GM18861 (cell line): Measurements from ENCODE around the gene GSN.
"Not testable (repeated sequence)": the region's sequence is repeated elsewhere in the genome, so short reads cannot be mapped to it uniquely, and the experiment has no call there.

Source experiments
- ATAC-seq: cut with Tn5 transposase; IDR thresholded peaks from one replicate; pipeline ENCODE4 v1.9.1; 2021; ENCODE audit not compliant: unreplicated experiment

Gene GSN

DNA sequence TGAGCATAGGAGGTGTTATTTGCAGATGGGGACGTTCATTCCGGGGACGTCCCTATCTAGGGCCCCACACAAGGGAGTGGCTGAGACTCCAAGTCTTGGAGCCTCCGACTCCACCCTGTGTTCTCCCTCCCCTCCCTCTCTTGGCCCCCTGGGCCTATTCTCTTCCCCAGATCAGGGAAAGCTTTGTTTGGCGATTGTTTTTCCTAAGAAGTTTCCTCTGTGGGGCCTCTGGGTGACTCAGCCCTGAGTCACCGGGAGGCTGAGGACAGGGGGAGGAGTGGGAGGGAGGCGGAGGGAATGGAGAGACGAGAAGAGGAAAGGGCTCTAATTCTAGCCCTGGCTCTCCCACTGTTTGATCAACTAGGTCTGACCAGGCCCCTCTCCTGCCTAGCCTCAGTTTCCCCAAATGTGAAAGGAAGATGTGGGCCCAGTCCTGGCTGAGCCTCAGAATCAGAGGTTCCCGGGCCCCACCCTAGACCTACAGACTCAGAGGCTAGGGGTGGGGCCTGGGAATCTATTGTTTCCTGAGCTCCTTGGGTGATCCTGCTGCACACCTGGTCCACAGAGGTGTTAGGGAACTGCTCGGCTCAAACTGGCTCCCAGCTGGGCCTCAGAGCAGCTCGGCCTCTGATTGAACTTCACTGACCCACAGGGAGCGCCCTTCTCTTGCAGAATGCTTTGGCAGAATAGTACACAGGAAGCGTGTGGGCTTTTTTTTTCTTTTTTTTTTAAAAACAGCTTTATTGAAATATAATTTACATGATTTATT, 19.2 kb downstream of the GSN start:
- no peak for ATAC-seq

DNA sequence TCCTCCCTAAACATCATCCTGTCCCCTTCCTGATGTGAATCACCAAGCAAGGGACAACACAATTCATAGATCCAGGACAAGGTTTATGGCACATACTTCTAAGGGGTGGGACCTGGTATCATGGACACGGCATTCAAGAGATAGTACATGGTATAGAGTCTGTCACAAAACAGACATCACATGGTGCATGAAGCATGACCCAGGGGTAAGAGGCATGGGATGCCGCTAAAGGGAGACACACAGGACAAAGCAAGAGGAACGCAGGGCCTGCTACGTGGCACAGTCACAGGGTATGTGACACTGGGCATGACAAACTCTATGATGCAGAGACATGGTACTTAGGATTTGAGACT, 20.7 kb downstream of the GSN start:
- ATAC-seq = no peak

DNA sequence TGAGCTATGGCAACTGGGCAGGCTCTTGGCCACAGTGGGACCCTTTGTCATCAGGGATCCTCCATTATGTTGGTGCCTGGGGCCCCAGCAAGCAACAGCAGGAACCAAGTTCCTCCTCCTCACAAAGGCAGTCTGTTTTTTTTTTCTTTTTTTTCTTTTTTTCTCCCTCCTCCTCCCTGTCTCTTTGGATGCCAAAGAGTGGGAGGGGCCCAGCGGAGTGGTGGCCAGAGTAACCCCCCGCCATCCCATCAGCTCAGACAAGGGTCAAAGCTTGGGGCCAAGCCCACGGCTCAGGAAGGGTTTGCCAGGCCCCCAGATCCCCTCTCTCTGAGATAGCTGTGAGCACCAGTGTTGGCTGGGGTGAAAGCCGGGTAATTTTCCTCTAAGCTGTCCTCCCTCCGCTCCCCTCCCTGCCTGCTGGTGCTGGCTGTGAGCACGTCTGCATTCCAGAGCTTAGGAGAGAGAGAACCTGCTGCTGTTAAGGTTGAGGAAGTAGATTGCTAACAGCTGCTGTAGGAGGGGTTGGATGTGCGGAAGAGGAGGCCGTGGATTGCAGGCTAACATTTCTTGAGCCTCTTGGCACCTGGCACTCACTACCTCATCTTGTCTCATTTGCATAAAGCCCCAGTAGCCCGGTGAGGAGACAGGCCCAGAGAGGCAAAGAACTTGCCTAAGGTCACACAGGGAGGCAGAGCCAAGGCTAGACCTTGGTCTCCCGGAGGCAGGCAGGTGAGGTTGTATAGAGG, 21.2 kb downstream of the GSN start:
- no peak for ATAC-seq

DNA sequence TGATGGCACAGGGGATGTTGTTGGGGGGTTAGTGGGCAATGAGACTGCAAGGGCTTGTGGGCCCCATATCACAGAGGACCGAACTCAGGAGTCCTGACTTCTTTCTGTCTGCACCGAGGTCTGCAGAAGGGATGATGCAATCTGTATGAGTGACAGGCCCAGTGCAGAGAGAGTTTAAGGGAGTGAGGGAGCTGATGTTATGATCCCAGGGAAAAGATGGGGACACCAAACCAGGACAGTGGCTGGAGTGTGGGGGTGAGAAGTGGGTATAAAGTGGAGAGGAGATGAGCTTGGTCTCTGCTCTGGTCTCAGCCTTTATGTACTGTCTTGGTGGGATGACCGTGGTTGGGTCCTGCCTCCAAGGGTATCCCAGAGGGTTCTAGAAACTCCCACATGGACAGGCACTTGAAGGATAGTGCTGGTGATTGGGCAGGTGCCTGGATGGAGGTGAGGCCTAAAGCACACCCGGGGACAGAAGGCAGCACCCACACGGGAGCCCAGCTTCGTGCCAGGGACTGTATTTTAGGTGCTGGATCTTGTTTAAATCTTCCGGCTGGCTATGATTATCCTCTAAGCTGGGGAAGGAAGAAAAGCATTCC, 21.9 kb downstream of the GSN start:
- no peak for ATAC-seq

DNA sequence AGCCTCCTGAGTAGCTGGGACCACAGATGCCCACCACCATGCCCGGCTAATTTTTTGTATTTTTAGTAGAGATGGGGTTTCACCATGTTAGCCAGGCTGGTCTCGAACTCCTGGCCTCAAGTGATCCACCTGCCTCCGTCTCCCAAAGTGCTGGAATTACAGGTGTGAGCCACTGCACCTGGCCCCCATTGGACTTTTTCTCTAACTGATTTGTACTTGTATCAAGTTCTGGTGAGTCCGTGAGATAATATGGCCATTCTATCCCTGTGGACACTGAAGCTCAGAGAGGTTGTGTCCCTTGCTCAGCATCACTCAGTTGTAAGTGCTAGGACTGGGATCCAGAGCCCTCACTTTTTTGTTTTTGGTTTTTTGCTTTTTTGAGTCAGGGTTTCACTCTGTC, 23.6 kb downstream of the GSN start:
- ATAC-seq = not testable (repeated sequence)

DNA sequence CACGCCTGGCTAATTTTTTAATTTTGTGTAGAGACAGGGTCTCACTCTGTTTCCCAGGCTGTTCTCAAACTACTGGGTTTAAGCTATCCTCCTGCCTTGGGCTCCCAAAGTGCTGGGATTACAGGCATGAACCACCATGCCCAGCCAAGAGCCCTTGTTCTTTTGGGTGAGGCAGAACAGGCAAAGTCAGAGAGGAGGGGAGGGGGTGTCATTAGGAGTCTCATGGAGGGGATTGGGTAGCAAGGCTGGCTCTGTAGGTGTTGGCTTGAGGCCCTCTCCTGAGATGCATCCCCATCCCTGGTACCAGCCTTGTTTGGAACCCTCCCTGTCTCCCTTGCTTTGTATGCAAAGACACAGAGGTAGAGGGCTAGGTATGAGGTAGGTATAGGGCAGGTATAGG, 24.1 kb downstream of the GSN start:
- ATAC-seq = no peak

DNA sequence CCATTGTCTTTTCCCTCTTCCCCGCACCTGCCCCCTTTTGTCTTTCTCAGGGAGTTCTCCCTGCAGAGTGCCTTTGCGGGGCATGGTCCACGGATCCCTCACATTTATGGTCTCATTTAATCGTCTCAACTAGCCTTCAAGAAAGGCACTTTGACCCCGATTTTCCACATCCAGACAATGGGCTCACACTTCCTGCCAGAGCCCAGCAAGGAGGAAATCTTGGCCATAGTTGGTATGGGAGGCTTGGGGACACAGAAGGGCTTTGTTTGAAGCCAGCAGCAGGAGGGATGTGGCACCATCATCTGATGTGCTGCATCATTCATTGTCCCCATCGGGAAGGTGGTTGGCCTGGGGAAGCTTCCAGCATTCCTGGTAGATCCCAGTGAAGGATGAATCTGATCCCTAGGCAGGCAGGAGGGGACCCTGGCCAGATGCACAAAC, 24.9 kb downstream of the GSN start:
- no peak for ATAC-seq

DNA sequence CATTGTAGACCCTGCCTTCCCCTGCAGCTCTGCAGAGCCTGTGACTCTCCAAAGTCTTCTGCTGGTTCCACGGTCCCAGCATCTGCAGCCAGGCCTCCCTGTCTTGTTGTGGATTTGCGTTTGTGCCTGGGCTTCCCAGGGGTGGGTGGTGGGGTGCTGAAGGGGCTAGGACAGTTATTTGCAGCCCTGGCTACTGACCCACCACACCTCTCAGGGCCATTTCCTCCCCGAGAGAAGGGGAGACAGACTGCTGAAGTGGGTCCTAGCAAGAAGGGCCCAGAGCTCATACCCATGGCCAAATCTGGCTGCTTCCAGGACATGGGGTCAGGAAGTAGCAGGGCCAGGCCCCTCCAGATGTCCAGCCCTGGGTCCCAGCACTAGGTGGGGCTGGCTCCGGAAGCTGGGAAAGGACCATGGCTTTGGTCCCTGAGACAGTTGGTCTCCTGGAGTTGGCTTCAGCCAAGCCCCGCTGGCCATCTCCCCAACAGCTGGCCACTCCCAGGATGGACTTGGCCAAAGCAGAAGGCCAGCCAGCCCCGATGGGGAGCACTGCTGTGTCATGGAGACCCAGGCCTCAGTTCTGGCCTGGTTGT, 26.3 kb downstream of the GSN start:
- ATAC-seq = no peak

DNA sequence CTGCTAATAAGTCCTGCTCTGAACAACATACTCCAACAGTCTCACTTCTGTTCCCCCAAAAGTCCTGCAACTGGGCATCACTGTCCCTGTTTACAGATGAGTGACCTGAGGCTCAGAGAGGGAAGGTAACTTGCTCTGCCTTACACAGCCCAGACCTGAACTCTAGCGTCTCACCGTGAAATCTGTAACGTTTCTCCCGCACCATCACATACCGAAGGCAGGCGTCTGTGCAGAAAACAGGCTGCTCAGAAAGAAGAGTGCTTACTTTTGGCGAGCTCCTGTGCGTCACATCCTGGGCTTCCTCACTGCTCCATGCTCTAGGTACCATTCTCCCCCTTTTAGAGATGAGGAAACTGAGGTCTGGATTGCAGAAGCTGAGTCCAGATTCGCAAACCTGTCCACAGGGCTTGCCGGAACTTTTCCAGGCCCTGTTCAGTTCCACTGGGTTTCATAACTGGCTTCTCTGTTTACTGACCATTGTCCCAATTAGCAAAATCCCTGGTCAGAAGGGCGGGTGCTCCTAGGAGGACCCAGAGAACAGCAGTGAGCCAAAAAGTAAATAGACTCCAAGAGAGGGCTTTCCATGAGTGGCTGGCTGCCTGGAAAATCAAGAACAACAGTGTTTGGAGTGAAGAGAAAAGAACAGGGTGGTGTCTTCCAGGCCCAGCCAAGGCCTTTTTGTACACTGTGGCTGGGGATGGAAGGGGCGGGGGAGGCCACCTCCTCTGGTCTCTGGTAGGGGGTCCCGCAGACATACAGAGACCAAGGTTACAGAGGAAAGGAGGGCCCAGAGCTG, 27.1 kb downstream of the GSN start:
- ATAC-seq = no peak

DNA sequence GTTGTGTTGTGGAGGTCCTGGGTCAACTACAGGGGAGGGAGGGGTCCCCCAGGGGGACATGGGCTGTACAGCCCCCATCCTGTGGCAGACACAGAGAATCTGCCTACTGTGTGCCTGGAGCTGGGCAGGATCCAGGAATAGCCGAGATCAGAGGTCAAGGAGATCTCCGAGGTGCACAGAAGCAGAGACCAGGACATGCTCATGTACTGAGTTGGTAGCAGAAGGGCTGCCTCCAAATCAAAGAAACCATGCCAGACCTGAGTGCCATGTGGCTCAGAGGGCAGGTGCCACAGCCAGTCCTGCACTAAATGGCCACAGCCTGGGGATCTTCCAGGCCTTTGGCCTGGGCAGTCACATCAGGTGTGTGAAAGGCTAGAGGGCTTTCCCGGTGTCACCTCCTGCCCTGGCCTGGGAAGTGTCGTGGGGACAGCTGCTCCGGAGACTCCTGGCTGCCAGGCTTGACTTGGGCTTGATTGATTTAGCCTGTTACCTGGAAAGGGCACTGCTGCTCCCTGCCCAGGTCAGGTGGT, 27.8 kb downstream of the GSN start:
- no peak for ATAC-seq

DNA sequence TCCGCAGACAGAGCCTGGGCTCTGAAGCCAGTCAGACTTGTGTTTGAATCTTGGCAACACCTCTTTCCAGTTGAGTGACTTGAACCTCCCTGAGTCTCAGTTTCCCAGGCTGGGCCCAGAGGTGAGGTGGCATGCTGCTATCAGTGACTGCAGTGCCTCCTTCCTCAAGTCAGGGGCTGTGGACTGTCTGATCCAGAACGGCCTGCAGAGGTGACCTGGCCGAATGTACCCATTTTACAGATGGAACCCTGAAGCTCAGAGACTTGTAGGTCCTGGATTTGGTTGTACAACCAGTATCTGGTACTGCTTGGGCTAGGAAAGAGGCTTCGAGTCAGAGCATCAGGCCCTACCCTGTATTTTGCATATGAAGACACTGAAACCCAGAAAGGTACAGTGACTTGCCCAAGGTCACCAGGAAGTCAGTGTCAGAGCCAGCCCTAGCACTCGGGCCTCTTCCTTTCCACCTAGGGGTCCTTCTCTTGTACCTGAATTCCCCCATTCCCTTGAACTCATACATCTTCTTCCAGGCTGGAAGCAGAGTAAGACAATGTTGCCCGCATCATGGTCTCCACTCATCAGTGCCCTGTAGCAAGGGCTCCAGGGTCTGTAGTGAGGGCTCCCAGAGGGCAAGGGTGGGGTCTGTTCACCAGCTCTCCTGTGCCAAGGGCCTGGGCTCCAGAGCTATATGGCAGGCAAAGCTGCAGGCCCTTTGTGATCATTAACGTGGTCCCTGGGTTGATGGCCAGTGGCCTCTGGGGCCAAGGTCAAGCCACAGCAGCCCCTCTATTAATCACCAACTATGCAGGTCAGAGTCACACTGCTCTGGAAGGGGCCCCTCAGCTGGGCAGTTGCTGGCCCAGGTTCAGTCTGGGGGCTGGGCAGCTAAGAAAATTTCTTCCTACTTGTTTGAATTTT, 28.5 kb downstream of the GSN start:
- no peak for ATAC-seq

DNA sequence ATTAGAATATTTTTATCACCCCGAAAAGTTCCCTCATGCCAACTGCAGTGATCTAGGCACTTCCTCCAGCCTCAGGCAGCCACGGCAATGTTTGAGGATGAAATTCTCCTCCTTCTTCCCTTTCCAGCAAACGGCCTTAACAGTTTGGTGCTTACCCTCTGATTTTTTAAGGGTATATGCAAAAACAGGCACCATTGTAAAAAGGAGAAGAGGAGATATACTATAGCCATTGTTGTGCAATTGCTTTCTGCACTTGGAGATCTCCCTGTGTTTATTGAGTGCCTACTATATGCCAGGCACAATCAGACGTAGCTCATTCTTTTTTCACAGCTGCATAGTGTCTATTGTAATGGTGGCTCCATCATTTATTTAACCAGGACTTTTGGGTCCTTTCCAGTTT, 29.4 kb downstream of the GSN start:
- ATAC-seq = no peak

DNA sequence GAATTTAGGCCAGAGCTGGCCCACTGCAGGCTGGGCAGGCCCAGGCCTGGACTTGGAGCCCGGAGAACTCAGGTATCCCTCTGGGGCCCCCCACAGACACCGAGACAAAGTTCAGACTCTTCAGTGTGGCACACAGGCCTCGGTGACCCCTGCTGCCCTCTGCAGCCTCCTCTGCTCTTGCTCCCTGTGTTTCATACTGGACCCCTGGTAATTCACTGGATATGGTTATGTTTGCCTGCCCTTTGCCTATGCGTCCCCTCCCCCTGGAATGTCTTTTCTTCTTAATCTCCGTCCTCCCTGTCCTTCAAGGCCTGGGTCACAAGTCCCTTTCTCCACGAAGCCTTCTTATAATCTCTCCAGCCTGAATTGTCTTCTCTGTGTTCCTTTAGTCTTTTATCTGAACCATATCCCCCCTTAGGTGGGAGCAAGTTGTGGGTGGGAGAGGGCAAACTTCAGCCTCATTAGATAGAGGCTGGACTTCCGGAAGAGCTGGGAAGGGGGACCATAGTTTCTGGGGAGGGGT, 30.1 kb downstream of the GSN start:
- ATAC-seq = no peak

DNA sequence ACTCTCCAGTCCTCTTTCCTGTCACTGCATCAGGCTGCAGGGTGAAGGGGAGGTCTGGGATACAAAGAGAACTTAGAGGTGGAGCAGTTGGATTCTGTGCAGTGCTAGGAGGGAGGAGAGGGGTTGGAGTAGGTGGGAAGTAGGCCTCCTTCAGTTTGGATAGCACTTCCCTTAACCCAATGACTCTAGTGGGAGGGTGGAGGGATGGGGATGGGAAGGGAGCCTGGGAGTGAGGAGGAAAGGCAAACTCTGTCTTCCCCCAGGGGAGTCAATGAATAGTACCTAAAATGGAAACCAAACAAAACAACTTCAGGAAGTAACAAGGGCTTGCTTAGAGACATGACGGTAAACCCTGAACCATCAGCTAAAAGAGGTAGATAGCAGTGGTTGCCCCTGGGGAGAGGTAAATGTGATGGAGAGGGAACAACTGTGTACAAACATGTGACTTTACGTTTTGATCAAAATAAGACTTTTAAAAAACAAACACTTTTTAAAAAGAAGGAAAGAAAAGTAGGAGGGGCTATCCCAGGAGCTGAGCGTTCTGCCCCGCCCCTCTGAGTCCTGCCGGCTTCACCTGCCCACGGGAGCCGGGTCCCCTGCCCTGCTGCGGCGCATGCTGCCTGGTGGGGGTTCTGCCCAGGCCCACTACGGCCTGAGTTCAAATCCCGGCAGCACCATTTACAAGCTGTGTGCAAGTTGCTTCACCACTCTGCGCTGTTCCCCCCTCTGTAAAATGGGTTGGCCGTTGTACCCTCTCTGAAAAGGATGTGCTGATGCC, 30.9 kb downstream of the GSN start:
- ATAC-seq = no peak

DNA sequence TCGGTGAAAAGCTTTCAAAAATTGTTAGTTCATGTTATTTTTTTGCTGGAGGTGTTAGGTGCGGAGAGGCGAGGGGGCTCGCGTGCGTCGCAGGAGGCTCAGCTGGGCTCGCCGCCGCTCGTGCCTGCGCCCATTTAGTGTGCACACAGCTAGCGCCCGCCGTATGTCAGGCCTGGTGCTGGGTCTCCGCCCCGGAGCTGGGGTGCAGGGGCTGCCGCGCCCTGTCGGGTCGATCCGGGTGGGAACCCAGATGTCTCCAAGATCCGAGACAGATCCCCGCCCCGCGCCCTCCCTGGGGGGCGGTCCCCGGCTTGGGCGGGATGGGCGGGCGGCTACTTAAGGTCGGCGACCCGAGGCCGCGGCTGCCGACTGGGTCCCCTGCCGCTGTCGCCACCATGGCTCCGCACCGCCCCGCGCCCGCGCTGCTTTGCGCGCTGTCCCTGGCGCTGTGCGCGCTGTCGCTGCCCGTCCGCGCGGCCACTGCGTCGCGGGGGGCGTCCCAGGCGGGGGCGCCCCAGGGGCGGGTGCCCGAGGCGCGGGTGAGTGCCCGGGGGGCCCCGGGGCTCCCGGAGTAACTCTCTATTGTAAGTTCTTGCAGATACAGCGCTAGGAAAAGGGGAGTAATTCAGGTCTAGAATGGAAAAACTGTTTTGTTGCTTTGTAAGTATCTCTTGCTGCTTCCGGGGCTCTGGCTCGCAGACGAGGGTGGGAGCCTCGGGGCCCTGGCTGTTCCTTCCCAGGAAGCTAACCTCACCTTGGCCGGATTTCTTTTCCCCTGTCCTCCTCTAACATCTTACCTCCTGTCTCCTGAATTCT, 31.7 kb downstream of the GSN start:
- no peak for ATAC-seq

DNA sequence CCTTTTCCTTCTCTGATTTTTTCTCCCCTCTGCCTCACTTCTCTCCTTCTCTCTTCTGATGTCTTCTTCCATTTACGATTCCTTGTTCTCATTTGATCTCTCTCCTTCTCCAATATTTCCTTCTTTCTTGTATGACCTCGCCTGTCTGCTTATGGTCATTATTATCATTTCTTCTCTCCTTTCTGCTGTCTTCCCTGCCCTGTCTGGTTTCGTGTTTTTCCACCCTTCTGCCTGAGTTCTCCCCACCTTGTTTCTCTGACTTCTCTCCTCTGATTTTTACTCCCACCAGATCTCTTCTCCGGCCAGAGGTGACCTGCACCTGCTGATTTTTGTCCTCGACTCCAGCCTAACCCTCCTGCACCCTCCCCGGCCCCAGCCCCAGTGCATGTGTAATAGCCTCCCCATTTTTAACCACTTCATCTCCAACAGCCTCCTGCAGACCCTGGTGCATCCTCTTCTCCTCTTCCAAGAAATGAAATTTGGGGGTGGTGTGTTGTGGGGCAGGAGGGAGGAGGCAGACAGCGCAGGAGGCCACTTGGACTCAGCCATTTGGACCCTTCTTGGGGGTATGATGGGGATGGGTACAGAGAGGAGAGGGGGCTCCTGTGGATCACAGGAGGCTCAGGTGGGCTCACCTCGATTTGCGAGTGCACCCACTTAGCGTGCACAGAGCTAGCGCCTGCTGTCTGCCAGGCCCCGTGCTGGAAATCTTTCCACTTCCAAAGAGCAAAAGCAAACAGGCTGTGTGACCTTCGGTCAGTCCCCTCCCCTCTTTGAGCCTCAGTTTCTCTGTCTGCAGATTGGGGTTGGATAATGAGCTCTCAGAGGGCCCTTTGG, 32.5 kb downstream of the GSN start:
- no peak for ATAC-seq

DNA sequence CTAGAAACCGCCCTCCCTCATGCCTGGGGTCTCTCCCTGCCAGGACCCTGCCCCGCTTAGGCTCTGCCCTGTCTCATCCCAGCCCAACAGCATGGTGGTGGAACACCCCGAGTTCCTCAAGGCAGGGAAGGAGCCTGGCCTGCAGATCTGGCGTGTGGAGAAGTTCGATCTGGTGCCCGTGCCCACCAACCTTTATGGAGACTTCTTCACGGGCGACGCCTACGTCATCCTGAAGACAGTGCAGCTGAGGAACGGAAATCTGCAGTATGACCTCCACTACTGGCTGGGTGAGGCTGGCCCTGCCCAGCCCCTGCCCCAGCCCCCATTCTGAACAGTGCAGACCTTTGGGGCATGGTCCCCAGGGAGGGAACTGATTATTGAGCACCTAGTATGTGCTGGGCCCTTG, 33.9 kb downstream of the GSN start:
- no peak for ATAC-seq
